Measurements from ENCODE around the gene VPS25. TPM values are rescaled to one million over a fixed set of nuclear protein-coding genes. Genes with fewer than 3 reads are reported as not detected.

The VPS25 gene
- total and polyA plus RNA-seq, 4 donors, result 31.2 to 46.8 (median 39.6) TPM

DNA sequence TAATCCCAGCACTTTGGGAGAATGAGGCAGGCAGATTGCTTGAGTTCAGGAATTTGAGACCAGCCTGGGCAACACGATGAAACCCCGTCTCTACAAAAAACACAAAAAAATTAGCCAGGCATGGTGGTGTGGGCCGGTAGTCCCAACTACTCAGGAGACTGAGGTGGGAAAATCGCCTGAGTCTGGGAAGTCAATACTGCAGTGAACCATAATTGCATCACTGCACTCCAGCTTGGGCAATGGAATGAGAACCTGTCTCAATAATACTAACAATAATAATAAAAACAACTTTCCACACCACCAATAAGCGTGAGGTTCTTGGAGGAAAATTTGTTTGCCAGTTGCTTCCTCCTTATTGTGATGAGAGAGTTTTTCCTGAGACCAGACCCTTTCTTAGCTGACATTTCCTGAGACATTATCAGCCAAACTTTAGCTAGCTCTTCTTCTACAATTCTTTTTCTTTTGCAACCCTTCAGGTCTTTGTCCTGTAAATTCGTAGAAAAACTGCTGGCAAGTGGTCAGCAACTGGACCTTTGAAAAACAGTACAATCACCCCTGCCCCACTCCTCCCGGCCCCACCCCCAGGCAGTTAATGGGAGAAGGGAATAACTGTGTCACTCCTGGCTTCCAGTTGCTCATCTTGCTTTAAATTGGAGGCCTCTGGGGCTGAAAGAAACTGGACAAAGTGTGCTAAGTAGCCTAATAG lies 24.9 kb upstream of the VPS25 start:
- Histone ChIP-seq H3K27ac (ENCODE audit: low read depth in 1 of 2, low read length in 2 of 2) (no peak overlapping the region), H3K9me3 (ENCODE audit: control insufficient read depth, low read length) (no peaks in the 10 kb centered on the region), H3K4me1 (ENCODE audit: control insufficient read depth in 1 of 2, insufficient read depth in 2 of 2, low read length in 2 of 2) (peaks cover 0 to 3% of the 10 kb centered on the region in 2 donors), H3K4me3 (ENCODE audit: low read length in 2 of 2) (no peak overlapping the region), H3K27me3 (ENCODE audit: control insufficient read depth in 1 of 2, insufficient read depth in 2 of 2, low read length in 1 of 2) (no peaks in the 10 kb centered on the region), H3K36me3 (ENCODE audit: control insufficient read depth in 1 of 2, insufficient read depth in 2 of 2, low read length in 1 of 2) (no peaks in the 10 kb centered on the region)
- peak; percentile 54 for ATAC-seq (ENCODE audit: low FRiP score)
- DNase-seq, result no peak
- 61 to 62% methylated on average over 7 of the region's 7 CpGs for WGBS, 2 donors
- intact Hi-C loops (cut with DNase I), result no loop called here

DNA sequence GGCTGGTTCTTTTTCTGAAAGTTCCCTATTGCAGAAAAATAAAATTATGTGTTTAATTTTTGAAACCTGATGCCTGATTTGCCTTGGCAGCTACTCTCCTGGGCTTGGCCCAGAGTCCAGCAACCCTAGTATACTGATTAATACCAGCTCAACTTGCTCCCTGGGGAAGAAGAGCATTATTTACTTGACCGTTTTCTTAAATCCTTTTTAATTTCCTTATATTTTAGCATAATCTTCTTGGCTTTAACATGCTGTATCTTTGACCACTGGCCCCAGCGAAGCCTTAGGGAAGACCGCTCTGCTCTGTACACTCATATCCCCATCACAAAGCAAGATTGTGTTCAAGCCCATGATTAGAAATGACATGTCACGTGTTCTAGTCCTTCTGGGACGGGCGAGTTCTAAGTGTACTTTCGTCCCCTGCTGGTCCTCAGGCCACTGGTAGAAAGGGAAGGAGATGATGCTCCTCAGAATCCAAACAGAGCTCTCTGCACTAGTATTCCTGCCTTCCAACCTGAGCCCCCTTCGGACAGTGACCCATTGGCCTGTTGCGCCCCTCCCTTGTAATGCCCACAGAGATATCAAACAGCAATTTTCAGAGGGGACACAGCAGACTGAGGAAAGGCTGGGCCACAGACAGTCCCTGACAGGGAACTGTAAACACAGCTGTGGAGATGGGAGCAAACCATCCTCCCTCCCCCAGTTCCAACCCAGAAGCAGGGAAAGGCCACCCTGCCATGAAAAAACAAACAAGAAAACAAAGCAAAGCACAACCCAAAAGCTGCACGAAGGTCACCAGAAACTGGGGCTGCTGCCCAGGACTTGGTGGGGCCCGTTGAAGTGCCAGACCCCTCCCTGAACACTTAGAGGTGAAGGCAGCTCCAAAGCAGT lies 24.1 kb upstream of the VPS25 start:
- Histone ChIP-seq H3K36me3 (ENCODE audit: control insufficient read depth in 1 of 2, insufficient read depth in 2 of 2, low read length in 1 of 2) (no peaks in the 10 kb centered on the region), H3K9me3 (ENCODE audit: control insufficient read depth, low read length) (no peaks in the 10 kb centered on the region), H3K27ac (ENCODE audit: low read depth in 1 of 2, low read length in 2 of 2) (no peak overlapping the region), H3K27me3 (ENCODE audit: control insufficient read depth in 1 of 2, insufficient read depth in 2 of 2, low read length in 1 of 2) (no peaks in the 10 kb centered on the region), H3K4me3 (ENCODE audit: low read length in 2 of 2) (no peak overlapping the region), H3K4me1 (ENCODE audit: control insufficient read depth in 1 of 2, insufficient read depth in 2 of 2, low read length in 2 of 2) (no peaks in the 10 kb centered on the region)
- DNase-seq (no peak), ATAC-seq (ENCODE audit: low FRiP score) (peak; percentile 25)
- intact Hi-C loops (cut with DNase I), result no loop called here
- 67 to 68% methylated on average over 11 of the region's 11 CpGs for WGBS, 2 donors

DNA sequence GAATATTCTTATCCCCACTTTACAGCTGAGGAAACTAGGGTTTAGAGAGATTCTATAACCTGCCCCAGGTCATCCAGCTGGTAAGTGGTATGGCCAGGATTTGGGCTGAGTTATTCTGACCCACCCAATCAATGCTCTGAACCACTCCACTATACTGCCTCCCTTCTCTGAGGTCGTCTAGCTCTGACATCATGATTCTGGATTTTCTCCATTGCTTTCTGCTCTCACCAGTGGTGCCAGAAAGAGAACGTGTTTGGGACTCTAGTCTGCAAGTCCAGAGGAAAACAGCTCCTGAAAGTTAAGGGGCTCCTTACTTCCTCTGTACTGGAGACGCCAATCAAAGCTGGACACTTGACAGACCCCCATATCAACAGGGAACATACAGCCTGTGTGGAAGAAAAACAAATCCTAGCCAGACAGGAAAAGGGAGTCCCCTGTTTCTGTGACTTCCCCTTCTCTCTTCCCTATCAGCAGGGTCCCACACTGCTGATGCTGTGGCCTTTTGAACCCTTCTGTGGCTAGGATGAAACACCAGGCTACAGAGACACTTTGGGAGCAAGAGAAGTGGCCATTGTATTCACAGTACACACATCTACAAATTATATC lies 22.4 kb upstream of the VPS25 start:
- intact Hi-C loops (cut with DNase I), result no loop called here
- Histone ChIP-seq H3K27me3 (ENCODE audit: control insufficient read depth in 1 of 2, insufficient read depth in 2 of 2, low read length in 1 of 2) (no peaks in the 10 kb centered on the region), H3K9me3 (ENCODE audit: control insufficient read depth, low read length) (no peaks in the 10 kb centered on the region), H3K4me3 (ENCODE audit: low read length in 2 of 2) (no peak overlapping the region), H3K4me1 (ENCODE audit: control insufficient read depth in 1 of 2, insufficient read depth in 2 of 2, low read length in 2 of 2) (no peaks in the 10 kb centered on the region), H3K27ac (ENCODE audit: low read depth in 1 of 2, low read length in 2 of 2) (no peak overlapping the region), H3K36me3 (ENCODE audit: control insufficient read depth in 1 of 2, insufficient read depth in 2 of 2, low read length in 1 of 2) (no peaks in the 10 kb centered on the region)
- peak; percentile 14 for ATAC-seq (ENCODE audit: low FRiP score)
- no peak for DNase-seq
- WGBS, 2 donors, result 13 to 15% methylated on average over 3 of the region's 3 CpGs

DNA sequence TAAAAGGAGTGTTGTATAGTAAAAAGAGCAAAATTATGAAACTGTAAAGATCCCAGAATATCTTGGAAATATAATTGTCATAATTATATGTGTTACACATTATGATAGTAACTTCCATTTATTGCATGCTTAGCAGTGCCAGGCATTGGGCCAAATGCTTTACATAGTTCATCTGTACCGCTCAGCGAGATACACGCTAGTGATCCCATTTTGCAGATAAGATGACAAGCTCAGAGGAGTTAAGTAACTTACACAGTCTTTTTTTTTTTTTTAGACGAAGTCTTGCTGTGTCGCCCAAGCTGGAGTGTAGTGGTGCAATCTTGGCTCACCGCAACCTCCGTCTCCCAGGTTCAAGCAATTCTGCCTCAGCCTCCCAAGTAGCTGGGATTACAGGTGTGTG lies 21.6 kb upstream of the VPS25 start:
- WGBS, 2 donors, result 47 to 55% methylated on average over 7 of the region's 7 CpGs
- DNase-seq (no peak), ATAC-seq (ENCODE audit: low FRiP score) (no peak)
- no peaks in the 10 kb centered on the region for H3K27me3 ChIP-seq (ENCODE audit: control insufficient read depth in 1 of 2, insufficient read depth in 2 of 2, low read length in 1 of 2)
- H3K4me3 ChIP-seq (ENCODE audit: low read length in 2 of 2), result no peak overlapping the region
- H3K27ac ChIP-seq (ENCODE audit: low read depth in 1 of 2, low read length in 2 of 2), result no peak overlapping the region
- no peaks in the 10 kb centered on the region for H3K9me3 ChIP-seq (ENCODE audit: control insufficient read depth, low read length)
- intact Hi-C loops (cut with DNase I), result no loop called here
- no peaks in the 10 kb centered on the region for H3K36me3 ChIP-seq (ENCODE audit: control insufficient read depth in 1 of 2, insufficient read depth in 2 of 2, low read length in 1 of 2)
- H3K4me1 ChIP-seq (ENCODE audit: control insufficient read depth in 1 of 2, insufficient read depth in 2 of 2, low read length in 2 of 2), result no peaks in the 10 kb centered on the region

DNA sequence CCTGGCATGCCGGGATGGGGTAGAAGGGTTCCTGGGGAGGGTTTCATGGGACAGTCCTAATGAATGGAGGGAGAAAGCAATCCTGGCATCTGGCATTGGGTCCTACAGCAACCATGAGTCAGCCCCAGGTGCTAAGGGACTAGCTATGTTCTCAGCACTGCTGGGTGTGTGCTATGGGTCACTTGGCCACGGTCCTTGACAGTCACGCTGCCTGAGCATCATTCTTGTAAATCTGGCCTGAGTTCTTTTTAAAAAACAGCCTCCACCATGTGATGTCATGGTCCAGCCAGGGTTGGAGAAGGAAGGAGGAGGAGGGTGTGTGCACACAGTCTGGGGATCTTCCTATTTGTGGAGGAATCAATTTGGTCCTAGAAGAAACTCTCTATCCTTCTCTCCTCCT lies 18.5 kb upstream of the VPS25 start:
- Histone ChIP-seq H3K27ac (ENCODE audit: low read depth in 1 of 2, low read length in 2 of 2) (no peak overlapping the region), H3K27me3 (ENCODE audit: control insufficient read depth in 1 of 2, insufficient read depth in 2 of 2, low read length in 1 of 2) (no peaks in the 10 kb centered on the region), H3K36me3 (ENCODE audit: control insufficient read depth in 1 of 2, insufficient read depth in 2 of 2, low read length in 1 of 2) (no peaks in the 10 kb centered on the region), H3K9me3 (ENCODE audit: control insufficient read depth, low read length) (no peaks in the 10 kb centered on the region), H3K4me3 (ENCODE audit: low read length in 2 of 2) (no peak overlapping the region), H3K4me1 (ENCODE audit: control insufficient read depth in 1 of 2, insufficient read depth in 2 of 2, low read length in 2 of 2) (no peaks in the 10 kb centered on the region)
- 71 to 74% methylated on average over 3 of the region's 3 CpGs for WGBS, 2 donors
- intact Hi-C loops (cut with DNase I), result no loop called here
- DNase-seq (peak; percentile 61 to 78), ATAC-seq (ENCODE audit: low FRiP score) (peak; percentile 82)

DNA sequence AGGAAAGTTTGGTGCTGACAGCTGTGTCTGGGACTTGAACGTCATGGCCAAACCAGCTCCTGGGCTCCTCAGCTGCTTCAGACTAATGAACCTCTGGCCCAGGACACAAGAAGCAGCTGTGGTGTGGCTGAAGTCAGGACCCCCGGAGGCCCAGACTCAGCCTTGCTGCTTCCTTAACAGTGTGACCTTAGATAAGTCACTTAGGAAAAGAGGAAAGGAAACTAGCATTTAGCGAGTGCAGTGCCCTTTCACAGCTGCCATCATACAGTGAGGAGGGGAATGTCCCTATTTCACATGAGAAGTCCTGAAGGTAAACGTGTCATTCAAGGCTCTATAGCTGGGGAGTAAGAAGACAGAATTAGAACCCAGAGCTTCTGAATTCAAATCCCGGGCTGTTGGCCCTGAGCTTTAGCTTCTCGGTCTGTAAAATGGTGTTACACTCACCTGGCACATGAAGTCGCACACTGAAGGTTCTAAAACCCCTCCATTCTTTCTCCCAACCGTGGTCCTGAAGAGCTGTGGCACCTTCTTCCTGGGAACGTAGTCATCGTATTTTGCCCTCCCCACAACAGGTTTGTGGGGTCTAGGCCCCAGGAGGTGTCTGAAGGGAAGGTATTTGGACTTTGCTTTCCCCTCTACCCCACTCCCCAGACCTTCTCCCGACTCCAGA lies 13.1 kb upstream of the VPS25 start:
- Histone ChIP-seq H3K4me1 (ENCODE audit: control insufficient read depth in 1 of 2, insufficient read depth in 2 of 2, low read length in 2 of 2) (no peaks in the 10 kb centered on the region), H3K4me3 (ENCODE audit: low read length in 2 of 2) (no peak overlapping the region), H3K9me3 (ENCODE audit: control insufficient read depth, low read length) (no peaks in the 10 kb centered on the region), H3K36me3 (ENCODE audit: control insufficient read depth in 1 of 2, insufficient read depth in 2 of 2, low read length in 1 of 2) (no peaks in the 10 kb centered on the region), H3K27me3 (ENCODE audit: control insufficient read depth in 1 of 2, insufficient read depth in 2 of 2, low read length in 1 of 2) (no peaks in the 10 kb centered on the region), H3K27ac (ENCODE audit: low read depth in 1 of 2, low read length in 2 of 2) (no peak overlapping the region)
- DNase-seq (no peak), ATAC-seq (ENCODE audit: low FRiP score) (no peak)
- intact Hi-C loops (cut with DNase I), result loop anchor here in 1 of 2 donors (5.0 to 10.0 kb wide), 2 partner anchors 38 to 175 kb away; no protein-coding TSS in a partner anchor
- 51 to 52% methylated on average over 11 of the region's 11 CpGs for WGBS, 2 donors

DNA sequence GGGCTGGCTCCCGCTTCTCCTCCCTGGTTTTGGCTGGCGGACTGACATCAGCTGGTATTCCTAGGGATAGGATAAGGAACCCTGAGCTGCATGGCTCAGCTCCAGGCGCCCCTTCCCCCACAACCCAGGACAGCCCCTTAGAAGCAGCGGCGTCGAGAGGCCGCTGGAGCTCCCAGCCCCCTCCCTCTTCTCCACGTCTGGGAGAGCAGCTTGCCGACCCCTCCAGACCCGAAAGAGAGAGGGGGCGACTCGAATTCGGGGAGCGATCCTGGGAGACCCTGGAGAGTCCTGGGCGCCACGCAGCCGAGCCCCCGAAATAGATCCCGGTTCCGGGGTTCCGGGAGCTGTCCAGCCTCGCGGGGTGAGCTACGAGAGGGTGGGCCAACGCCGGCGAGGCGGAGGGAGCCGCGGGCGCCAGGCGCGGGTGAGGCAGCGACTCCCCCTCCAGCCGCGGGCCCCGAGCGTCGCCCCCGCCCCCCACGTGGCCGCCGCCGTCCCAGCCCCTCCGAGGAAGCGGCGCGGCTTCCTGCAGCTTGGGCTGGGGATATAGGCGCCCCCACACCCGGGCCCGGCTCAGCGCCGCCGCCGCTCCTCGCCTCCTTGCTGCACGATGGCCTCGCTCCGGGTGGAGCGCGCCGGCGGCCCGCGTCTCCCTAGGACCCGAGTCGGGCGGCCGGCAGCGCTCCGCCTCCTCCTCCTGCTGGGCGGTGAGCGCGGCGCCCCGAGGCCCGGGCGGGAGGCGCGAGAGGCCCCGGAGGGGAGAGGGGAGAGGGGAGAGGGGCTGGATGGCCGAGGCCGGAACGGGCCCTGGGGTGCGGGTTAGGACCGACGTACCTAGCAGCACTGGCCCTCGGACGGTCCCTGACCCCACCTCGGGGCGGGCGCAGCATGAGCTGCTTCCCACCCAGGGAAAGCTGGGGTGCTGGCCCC lies 12.3 kb upstream of the VPS25 start, which contains the start of gene RAMP2:
Gene RAMP2 (plus strand): TSS at position 576 of the 930 bp plus-strand sequence. CDS start 35 bp downstream, at position 611.
- intact Hi-C loops (cut with DNase I), result loop anchor here in 1 of 2 donors (5.0 to 10.0 kb wide), 2 partner anchors 39 to 176 kb away; no protein-coding TSS in a partner anchor
- no peaks in the 10 kb centered on the region for H3K36me3 ChIP-seq (ENCODE audit: control insufficient read depth in 1 of 2, insufficient read depth in 2 of 2, low read length in 1 of 2)
- peak; percentile 53 for ATAC-seq (ENCODE audit: low FRiP score)
- H3K9me3 ChIP-seq (ENCODE audit: control insufficient read depth, low read length), result no peaks in the 10 kb centered on the region
- H3K4me1 ChIP-seq (ENCODE audit: control insufficient read depth in 1 of 2, insufficient read depth in 2 of 2, low read length in 2 of 2), result no peaks in the 10 kb centered on the region
- peak within 1 kb of the TSS; percentile 23 to 39 for H3K4me3 ChIP-seq (ENCODE audit: low read length in 2 of 2)
- 2% methylated on average over 42 to 92 of the region's 92 CpGs for WGBS, 2 donors
- no peak within 1 kb of the TSS for H3K27ac ChIP-seq (ENCODE audit: low read depth in 1 of 2, low read length in 2 of 2)
- DNase-seq, result peak; percentile 61 to 83
- no peaks in the 10 kb centered on the region for H3K27me3 ChIP-seq (ENCODE audit: control insufficient read depth in 1 of 2, insufficient read depth in 2 of 2, low read length in 1 of 2)

Measured in aorta (tissue), 5 donors.